Astrocyte (in vitro differentiated cells and primary cell): ENCODE measurements around the gene TENM4. TPM values are rescaled to one million over a fixed set of nuclear protein-coding genes. Genes with fewer than 3 reads are reported as not detected.
A peak's percentile ranks its signal among the peaks of the same experiment; 100 is the strongest.

ENCODE experiments used
- DNase-seq: peaks from one replicate; pipeline ENCODE4 v3.0.0-alpha.2; 2010; ENCODE audit warnings: low read depth
- FAIRE-seq: peaks from 2 replicates; lab custom pipeline; 2011; peaks lifted over from hg19 to GRCh38; lab: Jason Lieb, UNC
- H2AFZ ChIP-seq: 2 replicates; pipeline ENCODE4 v1.6.0; 2012; ENCODE audit warnings: low read depth, low read length, inconsistent platforms
- H3K27ac ChIP-seq: 2 replicates; pipeline ENCODE4 v1.5.1; 2011; ENCODE audit warnings: low read depth, low read length, inconsistent platforms
- H3K27me3 ChIP-seq: 2 replicates; pipeline ENCODE4 v1.6.0; 2011; ENCODE audit warnings: low read length, inconsistent platforms; ENCODE audit not compliant: insufficient read depth
- H3K36me3 ChIP-seq: 2 replicates; pipeline ENCODE4 v1.5.1; 2011; ENCODE audit warnings: low read length, inconsistent platforms; ENCODE audit not compliant: insufficient read depth
- H3K4me1 ChIP-seq: 2 replicates; pipeline ENCODE4 v1.5.1; 2011; ENCODE audit warnings: low read length, inconsistent platforms; ENCODE audit not compliant: insufficient read depth
- H3K4me2 ChIP-seq: 2 replicates; pipeline ENCODE4 v1.6.0; 2012; ENCODE audit warnings: low read length, inconsistent platforms
- H3K4me3 ChIP-seq: 2 replicates; pipeline ENCODE4 v1.5.1; 2011; ENCODE audit warnings: low read depth, mild to moderate bottlenecking, low read length, inconsistent platforms; ENCODE audit not compliant: insufficient read depth
- H3K79me2 ChIP-seq: 2 replicates; pipeline ENCODE4 v1.6.0; 2012; ENCODE audit warnings: mild to moderate bottlenecking, low read length, inconsistent platforms; ENCODE audit not compliant: insufficient read depth
- H3K9ac ChIP-seq: 2 replicates; pipeline ENCODE4 v1.6.0; 2012; ENCODE audit warnings: mild to moderate bottlenecking, low read length, inconsistent platforms
- H3K9me3 ChIP-seq: 2 replicates; pipeline ENCODE4 v1.5.1; 2012; ENCODE audit warnings: low read depth, mild to moderate bottlenecking, low read length, inconsistent platforms; ENCODE audit not compliant: insufficient read depth
- H4K20me1 ChIP-seq: 2 replicates; pipeline ENCODE4 v1.6.0; 2012; ENCODE audit warnings: low read length, inconsistent platforms; ENCODE audit not compliant: insufficient read depth
- H3K27ac Mint-ChIP-seq: one replicate; pipeline ENCODE4 v1.8.0; 2021; ENCODE audit warnings: mild to moderate bottlenecking, mixed read lengths; ENCODE audit not compliant: unreplicated experiment
- H3K27me3 Mint-ChIP-seq: one replicate; pipeline ENCODE4 v1.8.0; 2021; ENCODE audit warnings: low read depth, mixed read lengths; ENCODE audit not compliant: unreplicated experiment
- H3K36me3 Mint-ChIP-seq: one replicate; pipeline ENCODE4 v1.8.0; 2021; ENCODE audit warnings: low read depth, mixed read lengths; ENCODE audit not compliant: unreplicated experiment
- H3K4me1 Mint-ChIP-seq: one replicate; pipeline ENCODE4 v1.8.0; 2021; ENCODE audit warnings: low read depth, mixed read lengths; ENCODE audit not compliant: unreplicated experiment
- H3K4me3 Mint-ChIP-seq: one replicate; pipeline ENCODE4 v1.8.0; 2021; ENCODE audit warnings: mild to moderate bottlenecking, moderate library complexity, mixed read lengths; ENCODE audit not compliant: unreplicated experiment
- H3K9me3 Mint-ChIP-seq: one replicate; pipeline ENCODE4 v1.8.0; 2021; ENCODE audit warnings: mild to moderate bottlenecking, mixed read lengths; ENCODE audit not compliant: unreplicated experiment
- CTCF ChIP-seq: IDR thresholded peaks from 2 replicates; pipeline ENCODE4 v1.5.1; 2011; ENCODE audit warnings: low read depth, mild to moderate bottlenecking, inconsistent platforms, low read length, moderate library complexity; ENCODE audit not compliant: insufficient read depth
- EZH2 ChIP-seq: IDR thresholded peaks from 2 replicates; pipeline ENCODE4 v1.6.1; 2012; ENCODE audit warnings: mild to moderate bottlenecking, low read length, inconsistent platforms; ENCODE audit not compliant: insufficient read depth
- total RNA-seq: library from RNA; stranded (reverse); gene quantifications from 2 replicates; pipeline ENCODE4 v1.2.1, GENCODE V29; 2021

Gene TENM4
- total RNA-seq, 1 donor from 2014 or later = 7.5 TPM

GRCh38 chr11:79066456-79067351 is 374.1 kb downstream of the TENM4 start:
- no peak for FAIRE-seq
- H3K36me3 Mint-ChIP-seq = no peaks in the 10 kb centered on the region

GRCh38 chr11:79062814-79063762 is 377.7 kb downstream of the TENM4 start:
- no peaks in the 10 kb centered on the region for H3K36me3 ChIP-seq
- peaks cover 9% of the 10 kb centered on the region for H3K4me1 ChIP-seq
- H3K9me3 ChIP-seq = no peaks in the 10 kb centered on the region
- peaks cover 21% of the 10 kb centered on the region for H3K27me3 Mint-ChIP-seq
- H3K36me3 Mint-ChIP-seq = no peaks in the 10 kb centered on the region
- H3K4me3 ChIP-seq = no peak overlapping the region
- TF ChIP-seq CTCF (peak; percentile 46), EZH2 (no peak)
- no peak for FAIRE-seq
- H2AFZ ChIP-seq = no peak overlapping the region
- no peak overlapping the region for H3K27ac Mint-ChIP-seq
- H3K27ac ChIP-seq = no peak overlapping the region
- H3K4me1 Mint-ChIP-seq = no peaks in the 10 kb centered on the region
- H3K79me2 ChIP-seq = no peaks in the 10 kb centered on the region
- H3K9me3 Mint-ChIP-seq = no peaks in the 10 kb centered on the region
- no peaks in the 10 kb centered on the region for H4K20me1 ChIP-seq
- no peak overlapping the region for H3K4me3 Mint-ChIP-seq
- H3K27me3 ChIP-seq = no peaks in the 10 kb centered on the region
- no peak for DNase-seq
- no peak overlapping the region for H3K9ac ChIP-seq
- no peak overlapping the region for H3K4me2 ChIP-seq

More at GRCh38 chr11:79066456-79067351, 374.1 kb downstream of the TENM4 start:
- Histone ChIP-seq H3K9me3 (no peaks in the 10 kb centered on the region), H3K4me1 (peaks cover 5% of the 10 kb centered on the region), H3K4me2 (peak overlapping the region; percentile 75), H3K9ac (peak overlapping the region; percentile 25), H3K79me2 (no peaks in the 10 kb centered on the region), H3K27me3 (no peaks in the 10 kb centered on the region), H2AFZ (peak overlapping the region; percentile 62), H3K27ac (no peak overlapping the region), H4K20me1 (no peaks in the 10 kb centered on the region), H3K4me3 (no peak overlapping the region), H3K36me3 (no peaks in the 10 kb centered on the region)
- TF ChIP-seq EZH2 (no peak), CTCF (no peak)
- Mint-ChIP-seq H3K9me3 (no peaks in the 10 kb centered on the region), H3K4me1 (no peaks in the 10 kb centered on the region), H3K27me3 (peaks cover 26% of the 10 kb centered on the region), H3K27ac (no peak overlapping the region), H3K4me3 (no peak overlapping the region)
- DNase-seq = no peak
